GM12864 (cell line): ENCODE results near the gene SMAD2.
A peak's percentile ranks its signal among the peaks of the same experiment; 100 is the strongest.
"Not testable (repeated sequence)": the region's sequence is repeated elsewhere in the genome, so short reads cannot be mapped to it uniquely, and the experiment has no call there.

Experiments
- DNase-seq: peaks from one replicate; pipeline ENCODE4 v3.0.0-alpha.2; 2011; ENCODE audit warnings: low read depth
- H3K4me3 ChIP-seq: 2 replicates; pipeline ENCODE4 v1.5.1; 2011; ENCODE audit warnings: mild to moderate bottlenecking, low read depth, low read length, control low read depth
- TF ChIP-seq, protein P1 (sequence below): IDR thresholded peaks from 2 replicates; pipeline ENCODE4 v1.5.1; 2011; ENCODE audit warnings: low read depth, mild to moderate bottlenecking, moderate library complexity, low read length, control low read depth, inconsistent platforms; ENCODE audit errors: missing control alignments

The SMAD2 gene

DNA sequence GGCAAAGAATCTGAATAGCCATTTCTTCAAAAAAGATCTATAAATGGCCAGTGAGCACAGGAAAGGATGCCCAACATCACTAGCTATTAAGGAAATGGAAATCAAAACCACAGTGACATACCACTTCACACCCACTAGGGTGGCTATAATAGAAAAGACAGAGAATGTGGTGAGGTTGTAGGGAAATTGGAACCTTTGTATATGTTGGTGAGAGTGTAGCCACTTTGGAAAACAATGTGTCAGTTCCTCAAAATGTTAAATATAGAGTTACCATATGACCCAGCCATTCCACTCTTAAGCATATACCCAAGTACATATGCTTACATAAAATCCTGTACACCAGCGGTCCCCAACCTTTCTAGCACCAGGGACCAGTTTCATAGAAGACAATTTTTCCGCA is 152.8 kb downstream of the SMAD2 start:
- TF ChIP-seq, protein P1, sequence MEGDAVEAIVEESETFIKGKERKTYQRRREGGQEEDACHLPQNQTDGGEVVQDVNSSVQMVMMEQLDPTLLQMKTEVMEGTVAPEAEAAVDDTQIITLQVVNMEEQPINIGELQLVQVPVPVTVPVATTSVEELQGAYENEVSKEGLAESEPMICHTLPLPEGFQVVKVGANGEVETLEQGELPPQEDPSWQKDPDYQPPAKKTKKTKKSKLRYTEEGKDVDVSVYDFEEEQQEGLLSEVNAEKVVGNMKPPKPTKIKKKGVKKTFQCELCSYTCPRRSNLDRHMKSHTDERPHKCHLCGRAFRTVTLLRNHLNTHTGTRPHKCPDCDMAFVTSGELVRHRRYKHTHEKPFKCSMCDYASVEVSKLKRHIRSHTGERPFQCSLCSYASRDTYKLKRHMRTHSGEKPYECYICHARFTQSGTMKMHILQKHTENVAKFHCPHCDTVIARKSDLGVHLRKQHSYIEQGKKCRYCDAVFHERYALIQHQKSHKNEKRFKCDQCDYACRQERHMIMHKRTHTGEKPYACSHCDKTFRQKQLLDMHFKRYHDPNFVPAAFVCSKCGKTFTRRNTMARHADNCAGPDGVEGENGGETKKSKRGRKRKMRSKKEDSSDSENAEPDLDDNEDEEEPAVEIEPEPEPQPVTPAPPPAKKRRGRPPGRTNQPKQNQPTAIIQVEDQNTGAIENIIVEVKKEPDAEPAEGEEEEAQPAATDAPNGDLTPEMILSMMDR = no peak
- DNase-seq = no peak
- no peak overlapping the region for H3K4me3 ChIP-seq

DNA sequence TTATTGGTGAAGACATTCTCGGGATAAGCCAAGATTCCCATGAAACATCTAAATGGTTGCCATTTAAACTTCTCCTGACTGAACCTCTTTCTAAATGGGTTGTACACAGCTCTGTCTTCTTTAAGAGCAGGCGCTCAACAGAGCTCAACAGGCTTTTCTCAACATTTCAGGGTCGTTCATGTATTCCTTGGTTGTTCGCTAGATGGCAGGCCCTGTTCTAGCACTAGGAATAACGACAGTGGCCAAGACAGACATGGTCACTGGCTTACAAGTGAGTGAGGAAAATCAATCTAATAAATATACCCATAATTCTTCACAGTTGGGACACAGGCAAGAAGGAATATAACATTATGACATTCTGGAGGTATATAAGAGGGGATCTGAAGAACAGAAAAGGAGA is 154.5 kb downstream of the SMAD2 start:
- no peak overlapping the region for H3K4me3 ChIP-seq
- no peak for DNase-seq
- TF ChIP-seq, protein P1 = peak; percentile 21

DNA sequence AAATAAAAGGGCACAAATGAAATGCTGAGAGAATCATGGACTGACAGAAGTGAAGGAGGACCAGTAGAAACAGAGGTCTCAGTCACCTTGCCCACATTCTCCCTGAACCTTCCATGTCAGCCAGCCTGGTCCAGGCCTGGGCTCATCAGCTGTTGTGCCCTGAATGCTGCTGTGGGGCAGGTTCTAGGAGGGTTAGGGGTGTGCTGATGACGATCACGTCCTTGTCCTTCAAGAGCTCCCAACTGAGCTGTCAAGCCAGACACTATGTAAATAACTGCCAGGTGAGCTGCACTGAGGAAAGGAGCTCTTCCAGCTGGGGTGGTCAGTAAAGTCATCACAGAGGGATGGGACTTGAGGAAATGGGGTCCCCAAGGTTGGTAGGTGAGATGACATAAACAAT is 156.5 kb downstream of the SMAD2 start:
- TF ChIP-seq, protein P1 = no peak
- no peak for DNase-seq
- no peak overlapping the region for H3K4me3 ChIP-seq

DNA sequence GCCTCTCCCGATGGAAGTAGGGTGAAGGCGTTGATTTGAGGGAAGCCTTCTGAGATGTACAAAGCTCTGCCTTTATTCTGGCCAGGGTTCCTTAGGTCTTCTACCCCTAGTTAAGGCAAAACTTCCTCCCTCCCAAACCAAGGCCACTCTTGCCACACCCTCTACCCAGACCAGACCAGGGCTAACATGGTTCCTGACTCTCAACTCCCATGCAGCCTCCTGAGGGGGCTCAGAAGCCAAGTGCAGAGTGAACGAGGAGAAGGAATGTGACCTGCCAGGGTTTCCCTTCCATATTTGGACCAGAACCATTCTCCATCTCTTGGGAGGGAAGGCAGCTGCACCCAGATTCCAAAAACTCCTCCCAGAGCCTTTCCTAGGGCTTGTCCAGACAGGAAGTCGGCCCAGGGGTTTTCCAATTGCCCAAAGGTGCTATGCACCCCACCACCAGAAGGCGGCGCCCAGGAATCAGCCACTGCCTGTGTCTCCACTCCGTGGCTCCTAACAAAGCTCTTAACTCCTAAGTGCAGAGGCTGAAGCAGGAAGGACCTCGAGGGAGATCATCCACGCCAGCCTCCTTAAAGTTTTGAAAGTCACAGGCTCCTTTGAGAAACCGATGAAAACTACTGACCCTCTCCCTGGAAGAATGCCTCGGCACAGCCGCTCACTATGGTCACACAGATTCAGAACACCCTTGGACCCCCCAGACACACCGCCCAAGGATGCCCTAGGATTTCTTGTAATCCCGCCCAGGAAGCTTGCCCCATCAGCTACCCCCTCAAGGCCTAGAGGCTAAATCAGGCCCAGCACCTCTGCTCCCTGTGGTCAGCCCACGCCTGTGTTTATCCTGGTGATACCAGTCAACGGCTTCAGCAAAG is 157.8 kb downstream of the SMAD2 start:
- H3K4me3 ChIP-seq = no peak overlapping the region
- DNase-seq = no peak
- TF ChIP-seq, protein P1 = peak; percentile 99

DNA sequence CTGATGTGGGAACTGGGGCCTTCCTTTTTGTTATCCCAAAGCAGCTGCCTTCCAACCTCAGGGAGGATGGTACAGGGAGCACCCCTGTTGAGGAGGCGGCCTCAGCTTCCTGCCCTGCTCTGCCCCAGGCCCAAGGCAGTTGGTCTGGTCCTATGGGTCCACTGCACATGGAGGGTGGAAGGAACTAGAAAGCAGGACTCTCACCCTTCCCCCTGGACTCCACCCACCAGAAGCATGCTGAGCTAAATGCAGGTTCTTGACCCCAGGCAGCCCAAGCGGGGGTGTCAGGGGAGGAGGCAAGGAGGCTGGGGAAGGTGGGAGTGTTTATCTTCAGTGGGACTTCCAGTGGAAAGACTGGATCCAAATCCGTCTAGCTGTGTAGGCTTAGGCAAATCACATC is 158.5 kb downstream of the SMAD2 start:
- TF ChIP-seq, protein P1 = no peak
- DNase-seq = no peak
- H3K4me3 ChIP-seq = no peak overlapping the region

DNA sequence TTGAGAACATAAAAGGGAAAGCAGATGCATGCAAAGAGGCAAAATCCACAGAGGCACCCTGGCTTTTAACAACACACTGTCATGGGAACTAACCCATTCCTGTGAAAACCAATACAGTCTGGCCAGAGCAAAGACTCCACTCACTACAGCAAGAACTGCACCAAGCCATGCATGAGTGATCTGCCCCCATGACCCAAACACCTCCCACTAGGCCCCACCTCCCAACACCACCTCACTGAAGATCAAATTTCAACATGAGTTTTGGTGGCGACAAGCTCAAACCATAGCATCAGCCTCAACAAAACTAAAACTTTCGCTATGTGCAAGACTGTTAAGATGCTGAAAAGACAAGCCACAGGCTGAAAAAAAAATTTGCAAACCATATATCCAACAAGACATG is 162.8 kb downstream of the SMAD2 start:
- TF ChIP-seq, protein P1 = no peak
- H3K4me3 ChIP-seq = no peak overlapping the region
- DNase-seq = no peak

DNA sequence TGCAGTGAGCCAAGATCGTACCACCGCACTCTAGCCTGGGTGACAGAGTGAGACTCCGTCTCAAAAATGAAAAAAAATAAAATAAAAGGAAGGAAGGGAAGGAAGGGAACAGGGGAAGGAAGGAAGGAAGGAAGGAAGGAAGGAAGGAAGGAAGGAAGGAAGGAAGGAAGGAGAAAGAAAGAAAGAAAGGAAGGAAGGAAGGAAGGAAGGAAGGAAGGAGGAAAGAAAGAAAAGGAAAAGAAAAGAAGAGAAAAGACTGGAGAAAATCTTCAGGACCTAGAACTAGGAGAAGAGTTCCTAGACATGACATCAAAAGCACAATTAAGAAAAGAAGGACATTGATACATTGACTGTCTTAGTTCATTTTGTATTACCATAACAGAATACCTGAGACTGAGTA is 163.3 kb downstream of the SMAD2 start:
- H3K4me3 ChIP-seq, DNase-seq: not testable (repeated sequence)
